ENCODE measurements around the gene RASA3. TPM values are rescaled to one million over a fixed set of nuclear protein-coding genes. Genes with fewer than 3 reads are reported as not detected.

Gene RASA3
- total and polyA plus RNA-seq, 11 donors, result 4.8 to 24.2 (median 9.7) TPM

DNA sequence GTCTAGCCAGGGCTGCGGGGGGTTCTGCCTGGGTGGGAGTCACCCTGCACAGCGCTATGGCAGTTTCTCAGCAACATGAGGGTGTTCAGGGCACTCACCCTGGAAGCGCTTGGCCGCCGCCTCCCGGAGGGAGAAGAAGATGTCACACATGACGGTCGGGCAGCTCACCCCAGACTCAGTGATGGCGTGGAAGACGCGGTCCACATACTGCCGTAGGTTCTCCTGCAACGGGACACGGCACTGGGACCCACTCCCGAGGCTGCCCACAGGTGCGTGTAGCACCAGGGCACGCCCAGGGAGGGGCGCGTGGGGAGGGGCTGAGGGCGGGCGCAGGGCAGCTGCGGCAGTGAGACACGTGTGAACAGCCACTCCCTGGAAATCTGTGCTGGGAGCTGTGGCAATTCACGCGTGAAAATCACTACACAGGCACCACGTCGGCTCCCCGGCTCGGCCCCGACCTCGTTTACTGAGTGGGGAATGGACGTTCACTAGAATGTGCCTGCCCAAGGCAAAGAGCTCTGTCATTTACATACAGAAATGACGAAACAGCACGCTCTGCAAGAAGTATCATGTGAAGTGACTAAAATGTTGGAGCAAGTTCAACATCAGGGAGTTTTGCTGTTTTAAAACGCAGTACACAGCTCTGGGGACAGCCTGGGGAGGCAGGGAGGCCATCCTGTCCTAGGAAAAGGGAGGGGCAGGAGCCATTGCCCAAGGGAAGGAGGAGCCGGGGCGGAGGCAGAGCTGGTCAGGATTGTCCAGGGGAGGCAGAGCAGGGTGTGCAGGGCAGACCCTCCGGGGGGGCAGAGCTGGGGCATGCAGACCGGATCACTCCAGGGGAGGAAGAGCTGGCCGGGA lies 117.1 kb downstream of the RASA3 start:
- Histone ChIP-seq H3K27me3 (no peaks in the 10 kb centered on the region), H3K4me3 (no peak overlapping the region), H3K9me3 (no peaks in the 10 kb centered on the region), H3K36me3 (peaks cover 0 to 79% (median 41%) of the 10 kb centered on the region in 9 donors), H3K4me1 (peaks cover 0 to 7% (median 0%) of the 10 kb centered on the region in 12 donors), H3K27ac (peak overlapping the region in 1 of 12 donors; percentile 8)
- DNase-seq, result peak in 2 of 5 donors; percentile 74 to 78
- intact Hi-C loops (cut with DNase I), result no loop called here
- WGBS, 4 donors, result 77 to 90% (median 87%) methylated on average over 35 to 40 of the region's 40 CpGs
- ATAC-seq, result peak; percentile 11 to 85 (median 67)
- no peak for TF ChIP-seq POLR2A (IDR thresholded peaks at IDR 0.05)
- TF ChIP-seq, protein P1, sequence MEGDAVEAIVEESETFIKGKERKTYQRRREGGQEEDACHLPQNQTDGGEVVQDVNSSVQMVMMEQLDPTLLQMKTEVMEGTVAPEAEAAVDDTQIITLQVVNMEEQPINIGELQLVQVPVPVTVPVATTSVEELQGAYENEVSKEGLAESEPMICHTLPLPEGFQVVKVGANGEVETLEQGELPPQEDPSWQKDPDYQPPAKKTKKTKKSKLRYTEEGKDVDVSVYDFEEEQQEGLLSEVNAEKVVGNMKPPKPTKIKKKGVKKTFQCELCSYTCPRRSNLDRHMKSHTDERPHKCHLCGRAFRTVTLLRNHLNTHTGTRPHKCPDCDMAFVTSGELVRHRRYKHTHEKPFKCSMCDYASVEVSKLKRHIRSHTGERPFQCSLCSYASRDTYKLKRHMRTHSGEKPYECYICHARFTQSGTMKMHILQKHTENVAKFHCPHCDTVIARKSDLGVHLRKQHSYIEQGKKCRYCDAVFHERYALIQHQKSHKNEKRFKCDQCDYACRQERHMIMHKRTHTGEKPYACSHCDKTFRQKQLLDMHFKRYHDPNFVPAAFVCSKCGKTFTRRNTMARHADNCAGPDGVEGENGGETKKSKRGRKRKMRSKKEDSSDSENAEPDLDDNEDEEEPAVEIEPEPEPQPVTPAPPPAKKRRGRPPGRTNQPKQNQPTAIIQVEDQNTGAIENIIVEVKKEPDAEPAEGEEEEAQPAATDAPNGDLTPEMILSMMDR (IDR thresholded peaks at IDR 0.05), result no peak

DNA sequence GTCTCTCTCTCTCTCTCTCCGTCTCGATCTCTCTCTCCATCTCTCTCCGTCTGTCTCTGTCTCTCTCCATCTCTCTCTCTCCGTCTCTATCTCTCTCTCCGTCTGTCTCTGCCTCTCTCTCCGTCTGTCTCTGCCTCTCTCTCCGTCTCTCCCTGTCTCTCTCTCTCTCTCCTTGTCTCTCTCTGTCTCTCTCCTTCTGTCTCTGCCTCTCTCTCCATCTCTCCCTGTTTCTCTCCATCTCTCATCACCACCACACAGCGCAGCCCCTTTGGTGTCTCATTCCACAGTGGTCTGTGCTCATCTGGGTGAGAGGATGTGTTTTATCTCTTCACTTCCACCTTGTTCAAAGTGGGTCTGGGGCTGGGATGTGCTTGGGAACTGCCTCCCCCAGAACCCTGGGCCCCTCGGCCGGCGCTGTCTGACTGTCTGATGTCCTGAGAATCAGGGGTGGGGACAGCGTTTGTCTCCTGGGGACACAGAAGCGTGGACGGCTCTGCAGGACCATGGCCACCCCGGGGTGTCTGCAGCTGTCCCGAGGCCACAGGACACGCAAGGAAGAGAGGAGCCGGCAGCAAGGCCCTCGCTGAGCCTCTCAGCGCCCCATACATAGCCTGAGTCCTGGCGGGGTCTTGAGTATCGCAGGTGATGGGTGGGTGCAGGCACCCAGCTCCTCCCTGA lies 118.3 kb downstream of the RASA3 start:
- no peak for TF ChIP-seq POLR2A (IDR thresholded peaks at IDR 0.05)
- TF ChIP-seq, protein P1 (IDR thresholded peaks at IDR 0.05), result no peak
- 95 to 98% (median 96%) methylated on average over 19 to 22 of the region's 22 CpGs for WGBS, 4 donors
- peaks cover 0 to 7% (median 0%) of the 10 kb centered on the region in 12 donors for H3K4me1 ChIP-seq
- intact Hi-C loops (cut with DNase I), result no loop called here
- no peak overlapping the region for H3K4me3 ChIP-seq
- H3K27me3 ChIP-seq, result no peaks in the 10 kb centered on the region
- ATAC-seq (no peak), DNase-seq (peak in 3 of 5 donors; percentile 21 to 58 (median 28))
- peaks cover 0 to 85% (median 53%) of the 10 kb centered on the region in 9 donors for H3K36me3 ChIP-seq
- H3K9me3 ChIP-seq, result no peaks in the 10 kb centered on the region
- no peak overlapping the region for H3K27ac ChIP-seq

DNA sequence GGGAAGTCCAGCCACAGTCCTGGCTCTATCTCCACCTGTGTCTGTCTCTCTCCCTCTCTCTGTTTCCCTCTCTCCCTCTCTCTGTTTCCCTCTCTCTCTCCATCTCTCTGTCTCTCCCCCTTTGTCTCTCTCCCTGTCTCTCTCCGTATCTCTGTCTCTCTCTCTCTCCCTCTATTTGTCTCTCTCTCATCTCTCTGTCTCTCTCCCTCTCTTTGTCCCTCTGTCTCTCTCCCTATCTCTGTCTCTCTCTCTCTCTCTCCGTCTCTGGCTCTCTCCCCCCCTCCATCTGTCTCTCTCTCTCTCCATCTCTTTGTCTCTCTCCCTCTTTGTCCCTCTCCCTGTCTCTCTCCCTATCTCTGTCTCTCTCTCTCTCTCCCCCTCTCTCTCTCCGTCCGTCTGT lies 119.1 kb downstream of the RASA3 start:
- DNase-seq, result no peak
- H3K36me3 ChIP-seq, result peaks cover 0 to 83% (median 52%) of the 10 kb centered on the region in 9 donors
- H3K4me1 ChIP-seq, result peaks cover 0 to 7% (median 0%) of the 10 kb centered on the region in 12 donors
- intact Hi-C loops (cut with DNase I), result no loop called here
- WGBS, 4 donors, result 72 to 91% (median 78%) methylated on average over 4 of the region's 4 CpGs
- H3K27me3 ChIP-seq, result no peaks in the 10 kb centered on the region
- TF ChIP-seq POLR2A (IDR thresholded peaks at IDR 0.05), result no peak
- TF ChIP-seq, protein P1 (IDR thresholded peaks at IDR 0.05), result no peak
- no peak for ATAC-seq
- no peak overlapping the region for H3K27ac ChIP-seq
- no peaks in the 10 kb centered on the region for H3K9me3 ChIP-seq
- H3K4me3 ChIP-seq, result no peak overlapping the region

DNA sequence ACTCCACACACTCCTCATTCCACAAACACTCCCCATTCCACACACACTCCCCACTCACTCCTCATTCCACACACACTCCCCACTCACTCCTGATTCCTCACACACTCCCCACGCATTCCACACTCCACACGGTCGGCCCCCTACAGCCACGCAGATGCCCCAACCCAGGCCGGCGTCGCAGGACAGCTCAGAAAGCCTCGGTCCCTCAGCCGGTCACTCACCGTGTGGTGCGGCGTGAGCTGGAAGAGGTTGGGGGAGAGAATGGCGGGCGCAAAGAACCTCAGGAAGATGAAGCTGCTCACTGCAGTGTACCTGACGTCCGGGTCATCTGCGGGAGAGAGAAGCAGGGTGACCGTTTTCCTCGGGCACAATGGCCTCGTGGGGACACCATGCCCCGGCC lies 119.5 kb downstream of the RASA3 start:
- no peak for TF ChIP-seq POLR2A (IDR thresholded peaks at IDR 0.05)
- TF ChIP-seq, protein P1 (IDR thresholded peaks at IDR 0.05), result no peak
- Histone ChIP-seq H3K36me3 (peaks cover 0 to 80% (median 49%) of the 10 kb centered on the region in 9 donors), H3K27ac (no peak overlapping the region), H3K4me3 (no peak overlapping the region), H3K4me1 (peaks cover 0 to 7% (median 0%) of the 10 kb centered on the region in 12 donors), H3K27me3 (no peaks in the 10 kb centered on the region), H3K9me3 (no peaks in the 10 kb centered on the region)
- WGBS, 4 donors, result 94 to 97% (median 96%) methylated on average over 21 of the region's 21 CpGs
- ATAC-seq (no peak), DNase-seq (peak in 3 of 5 donors; percentile 17 to 41 (median 19))
- intact Hi-C loops (cut with DNase I), result no loop called here
